ENCODE data around the gene KLRC3. TPM values are rescaled to one million over a fixed set of nuclear protein-coding genes. Genes with fewer than 3 reads are reported as not detected.
"Not testable (repeated sequence)": the region's sequence is repeated elsewhere in the genome, so short reads cannot be mapped to it uniquely, and the experiment has no call there.

Gene KLRC3
- total and polyA plus RNA-seq, 10 of the 15 experiments (the other 5 are each of a cell fraction or from before 2014, with no cell fraction given) = 0.09 to 0.22 (median 0.09) TPM; not detected in 7

DNA sequence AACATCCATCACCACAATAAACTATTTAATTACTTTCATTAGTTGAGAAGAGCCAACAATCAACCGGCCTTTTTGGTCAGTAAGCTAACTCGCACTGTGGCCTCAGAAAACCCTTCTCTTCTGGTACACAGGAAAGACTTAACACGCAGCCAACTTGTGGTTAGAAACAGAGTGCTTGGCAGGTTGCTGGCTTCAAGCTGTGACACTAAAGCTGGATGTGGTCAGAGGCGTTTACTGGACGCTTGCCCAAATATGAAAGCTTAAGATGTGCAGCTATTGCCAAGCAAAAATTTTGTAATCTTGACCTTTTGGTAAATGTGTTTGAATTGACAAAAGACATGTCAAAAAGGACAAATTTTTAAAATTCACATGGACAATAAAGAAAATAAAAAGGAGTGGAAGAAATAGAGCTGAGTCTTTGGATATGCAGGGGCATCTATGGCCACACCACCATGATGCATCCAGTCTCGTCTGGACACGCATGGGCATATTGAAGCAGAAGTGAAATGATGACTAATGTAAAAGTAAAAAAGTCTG lies 27.9 kb downstream of the KLRC3 start (continued):
- peak; percentile 75 for TF ChIP-seq NFIC (IDR thresholded peaks at IDR 0.05; ENCODE audit: low read depth, low read length)
- no peak for TF ChIP-seq LARP7 (IDR thresholded peaks at IDR 0.05)
- TF ChIP-seq IKZF2 (IDR thresholded peaks at IDR 0.05) = peak; percentile 59 to 63; a peak in 3 of 4 replicates

DNA sequence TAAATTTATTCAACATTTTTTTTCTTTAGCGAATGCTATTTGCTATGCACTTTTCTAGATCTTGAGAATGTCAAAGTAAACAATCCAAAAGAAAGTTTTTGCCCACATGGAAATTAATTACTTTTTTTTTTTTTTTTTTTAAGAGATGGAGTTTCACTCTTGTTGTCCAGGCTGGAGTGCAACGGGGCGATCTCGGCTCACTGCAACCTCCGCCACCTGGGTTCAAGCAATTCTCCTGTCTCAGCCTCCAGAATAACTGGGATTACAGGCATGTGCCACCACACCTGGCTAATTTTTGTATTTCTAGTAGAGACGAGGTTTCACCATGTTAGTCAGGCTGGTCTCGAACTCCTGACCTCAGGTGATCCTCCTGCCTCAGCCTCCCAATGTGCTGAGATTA lies 29.4 kb downstream of the KLRC3 start:
- ChIA-PET RAD21 (ENCODE audit: unreplicated experiment) (interaction anchor here (6.7 kb wide), 1 partner anchor 26 kb away, joined by 75 read pairs; no protein-coding TSS in a partner anchor), POLR2A (interaction anchor here (1.5 kb wide), 1 partner anchor 24 kb away, joined by 3 read pairs; no protein-coding TSS in a partner anchor), CTCF (interaction anchor here (0.6 to 2.0 kb wide), 6 partner anchors 9 to 783 kb away, joined by 3 to 9 read pairs (median 4); no protein-coding TSS in a partner anchor), SMC1A (ENCODE audit: uncharacterized antibody, unreplicated experiment) (interaction anchor here (1.3 to 3.4 kb wide), 3 partner anchors 16 to 26 kb away, joined by 5 to 67 read pairs (median 6); no protein-coding TSS in a partner anchor)
- H3K4me3 ChIP-seq; FAIRE-seq; H2AFZ ChIP-seq (ENCODE audit: control insufficient read depth, low read depth, low read length); H3K79me2 ChIP-seq (ENCODE audit: control insufficient read depth, insufficient read depth, low read length); DNase-seq (ENCODE audit: low read depth, low spot score); H3K36me3 ChIP-seq (ENCODE audit: control insufficient read depth in 2 of 2, insufficient read depth in 2 of 2, low read length in 1 of 2); H3K27ac ChIP-seq (ENCODE audit: control insufficient read depth, insufficient read depth); H3K4me1 ChIP-seq (ENCODE audit: control insufficient read depth, insufficient read depth, low read length); in situ Hi-C loops (cut with MboI); H3K9ac ChIP-seq (ENCODE audit: control insufficient read depth, insufficient read depth, low read length); H3K27me3 ChIP-seq (replicated peaks in 1 of 2; ENCODE audit: control insufficient read depth in 2 of 2, insufficient read depth in 2 of 2, low read length in 1 of 2); ATAC-seq; H4K20me1 ChIP-seq (ENCODE audit: control insufficient read depth, insufficient read depth); H3K9me3 ChIP-seq (replicated peaks; ENCODE audit: control insufficient read depth, insufficient read depth, low read length); BruUV-seq (replicated peaks); H3K4me2 ChIP-seq (ENCODE audit: control insufficient read depth, insufficient read depth): not testable (repeated sequence)
- intact Hi-C loops (cut with micrococcal nuclease; ENCODE audit: unreplicated experiment) = loop anchor here (10.0 kb wide), 1 partner anchor 284 kb away; the partner anchor contains the start of gene STYK1
- WGBS (ENCODE audit: insufficient coverage, insufficient replicate concordance, low lambda C conversion rate, missing lambda C conversion rate) = 71% methylated on average over 6 of the region's 7 CpGs

DNA sequence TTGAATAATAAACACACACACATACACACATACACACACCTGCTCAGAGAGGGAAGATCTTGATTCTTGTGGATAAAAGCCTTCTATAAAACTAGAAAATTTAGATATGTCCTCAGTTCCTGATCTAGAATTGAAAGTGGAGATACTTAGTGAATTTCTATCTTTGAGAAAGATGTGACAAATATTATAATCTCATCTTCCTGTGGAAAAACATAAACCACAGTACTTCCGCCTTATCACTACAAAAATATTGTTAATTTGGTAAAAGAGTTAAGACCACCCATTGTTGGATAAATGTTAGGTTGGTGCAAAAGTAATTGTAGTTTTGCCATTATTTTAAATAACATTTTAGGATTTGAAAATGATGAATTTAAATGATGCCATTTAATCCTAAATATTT lies 30.5 kb downstream of the KLRC3 start, which contains the start of gene KLRK1:
TSS of gene KLRK1 (minus strand) at position 138 of the 400 bp plus-strand sequence. CDS start 1,231 bp downstream, outside the sequence.
- in situ Hi-C loops (cut with MboI) (no loop called here), intact Hi-C loops (cut with micrococcal nuclease; ENCODE audit: unreplicated experiment) (loop anchor here (10.0 kb wide), 1 partner anchor 285 kb away; the partner anchor contains the start of gene STYK1)
- ChIA-PET POLR2A (no interaction called here), SMC1A (ENCODE audit: uncharacterized antibody, unreplicated experiment) (interaction anchor here (1.2 to 3.4 kb wide), 4 partner anchors 10 to 25 kb away, joined by 6 to 67 read pairs (median 6); no protein-coding TSS in a partner anchor), CTCF (interaction anchor here (1.5 to 2.0 kb wide), 3 partner anchors 16 to 25 kb away, joined by 3 to 9 read pairs (median 6); no protein-coding TSS in a partner anchor), RAD21 (ENCODE audit: unreplicated experiment) (interaction anchor here (1.3 to 6.7 kb wide), 2 partner anchors 23 to 25 kb away, joined by 4 to 75 read pairs; no protein-coding TSS in a partner anchor)
- Histone ChIP-seq H3K79me2 (ENCODE audit: control insufficient read depth, insufficient read depth, low read length) (no peaks in the 10 kb centered on the region), H3K4me3 (no peak within 1 kb of the TSS), H3K36me3 (ENCODE audit: control insufficient read depth in 2 of 2, insufficient read depth in 2 of 2, low read length in 1 of 2) (no peaks in the 10 kb centered on the region), H3K4me1 (ENCODE audit: control insufficient read depth, insufficient read depth, low read length) (peaks cover 1% of the 10 kb centered on the region; the same call in 1 of the 2 replicates), H3K27ac (ENCODE audit: control insufficient read depth, insufficient read depth) (no peak within 1 kb of the TSS), H4K20me1 (ENCODE audit: control insufficient read depth, insufficient read depth) (no peaks in the 10 kb centered on the region), H3K9me3 (replicated peaks; ENCODE audit: control insufficient read depth, insufficient read depth, low read length) (no peaks in the 10 kb centered on the region), H3K9ac (ENCODE audit: control insufficient read depth, insufficient read depth, low read length) (no peak within 1 kb of the TSS), H3K4me2 (ENCODE audit: control insufficient read depth, insufficient read depth) (no peak within 1 kb of the TSS), H2AFZ (ENCODE audit: control insufficient read depth, low read depth, low read length) (no peak within 1 kb of the TSS), H3K27me3 (replicated peaks in 1 of 2; ENCODE audit: control insufficient read depth in 2 of 2, insufficient read depth in 2 of 2, low read length in 1 of 2) (no peaks in the 10 kb centered on the region)
- ATAC-seq (no peak), DNase-seq (ENCODE audit: low read depth, low spot score) (no peak), FAIRE-seq (no peak)
- BruUV-seq (replicated peaks) = no TSS peak
- WGBS (ENCODE audit: insufficient coverage, insufficient replicate concordance, low lambda C conversion rate, missing lambda C conversion rate) = 8% methylated on average over 1 of the region's 1 CpG
- TF ChIP-seq MTA3 (IDR thresholded peaks at IDR 0.05; ENCODE audit: borderline replicate concordance, low read length) (no peak), TCF12 (IDR thresholded peaks at IDR 0.05; ENCODE audit: low read depth, low read length) (no peak), MYB (IDR thresholded peaks at IDR 0.05; ENCODE audit: borderline replicate concordance, low read depth, low read length) (no peak), EZH2 (IDR thresholded peaks at IDR 0.05; ENCODE audit: borderline replicate concordance, control insufficient read depth, low read depth, low read length) (no peak), CHD1 (IDR thresholded peaks at IDR 0.05; ENCODE audit: low read depth, low read length) (no peak), POLR2AphosphoS5 (IDR thresholded peaks at IDR 0.05; ENCODE audit: low read length) (no peak), POU2F2 (IDR thresholded peaks at IDR 0.05; ENCODE audit: borderline replicate concordance, low read depth, low read length) (no peak), SREBF2 (IDR thresholded peaks at IDR 0.05; ENCODE audit: low read length) (no peak), HCFC1 (IDR thresholded peaks at IDR 0.05; ENCODE audit: low read length) (no peak)
- TF ChIP-seq, protein P1, sequence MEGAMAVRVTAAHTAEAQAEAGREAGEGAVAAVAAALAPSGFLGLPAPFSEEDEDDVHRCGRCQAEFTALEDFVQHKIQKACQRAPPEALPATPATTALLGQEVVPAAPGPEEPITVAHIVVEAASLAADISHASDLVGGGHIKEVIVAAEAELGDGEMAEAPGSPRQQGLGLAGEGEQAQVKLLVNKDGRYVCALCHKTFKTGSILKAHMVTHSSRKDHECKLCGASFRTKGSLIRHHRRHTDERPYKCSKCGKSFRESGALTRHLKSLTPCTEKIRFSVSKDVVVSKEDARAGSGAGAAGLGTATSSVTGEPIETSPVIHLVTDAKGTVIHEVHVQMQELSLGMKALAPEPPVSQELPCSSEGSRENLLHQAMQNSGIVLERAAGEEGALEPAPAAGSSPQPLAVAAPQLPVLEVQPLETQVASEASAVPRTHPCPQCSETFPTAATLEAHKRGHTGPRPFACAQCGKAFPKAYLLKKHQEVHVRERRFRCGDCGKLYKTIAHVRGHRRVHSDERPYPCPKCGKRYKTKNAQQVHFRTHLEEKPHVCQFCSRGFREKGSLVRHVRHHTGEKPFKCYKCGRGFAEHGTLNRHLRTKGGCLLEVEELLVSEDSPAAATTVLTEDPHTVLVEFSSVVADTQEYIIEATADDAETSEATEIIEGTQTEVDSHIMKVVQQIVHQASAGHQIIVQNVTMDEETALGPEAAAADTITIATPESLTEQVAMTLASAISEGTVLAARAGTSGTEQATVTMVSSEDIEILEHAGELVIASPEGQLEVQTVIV (IDR thresholded peaks at IDR 0.05; ENCODE audit: borderline replicate concordance, partially characterized antibody) = no peak
